Liver (tissue), 9 donors: Measurements from ENCODE around the gene DNAI2. TPM values are rescaled to one million over a fixed set of nuclear protein-coding genes. Genes with fewer than 3 reads are reported as not detected.
"Not testable (repeated sequence)": the region's sequence is repeated elsewhere in the genome, so short reads cannot be mapped to it uniquely, and the experiment has no call there.

ENCODE experiments used
- DNase-seq: peaks from one replicate; pipeline ENCODE4 v3.0.0-alpha.2; 2017; ENCODE audit warnings: low spot score
- H3K27ac ChIP-seq, 2 donors: one replicate each; pipeline ENCODE4 v1.7.0; 2013; ENCODE audit warnings: inconsistent platforms in 2 of 2, low read length in 2 of 2, control low read depth in 1 of 2, low read depth in 1 of 2, mild to moderate bottlenecking in 1 of 2
- H3K27me3 ChIP-seq, 4 donors: one replicate each; pipeline versions ENCODE4 v1.6.1 to v1.7.0; 2013; ENCODE audit warnings: low read length in 3 of 4, inconsistent platforms in 1 of 4, mild to moderate bottlenecking in 1 of 4, moderate library complexity in 1 of 4; ENCODE audit not compliant: control insufficient read depth in 4 of 4, insufficient read depth in 4 of 4
- H3K36me3 ChIP-seq, 4 donors: one replicate each; pipeline versions ENCODE4 v1.6.1 to v1.7.0; 2013; ENCODE audit warnings: low read length in 3 of 4, mild to moderate bottlenecking in 3 of 4, low read depth in 1 of 4, moderate library complexity in 1 of 4; ENCODE audit not compliant: control insufficient read depth in 4 of 4, insufficient read depth in 3 of 4
- H3K4me1 ChIP-seq, 4 donors: one replicate each; pipeline versions ENCODE4 v1.6.1 to v1.7.0; 2013; ENCODE audit warnings: low read length in 3 of 4, mild to moderate bottlenecking in 3 of 4, moderate library complexity in 1 of 4; ENCODE audit not compliant: control insufficient read depth in 4 of 4, insufficient read depth in 4 of 4
- H3K4me3 ChIP-seq, 3 donors: one replicate each; pipeline versions ENCODE4 v1.6.1 to v1.7.0; 2013; ENCODE audit warnings: low read length in 3 of 3, control low read depth in 1 of 3, low read depth in 1 of 3, mild to moderate bottlenecking in 1 of 3
- H3K9ac ChIP-seq, 2 donors: one replicate each; pipeline ENCODE4 v1.7.0; 2013; ENCODE audit warnings: low read length in 2 of 2, mild to moderate bottlenecking in 2 of 2, moderate library complexity in 2 of 2, control low read depth in 1 of 2, low read depth in 1 of 2
- H3K9me3 ChIP-seq, 4 donors: one replicate each; pipeline versions ENCODE4 v1.6.1 to v1.7.0; 2013; ENCODE audit warnings: low read length in 3 of 4; ENCODE audit not compliant: control insufficient read depth in 4 of 4
- CTCF ChIP-seq: fragments of 150-350 bp; IDR thresholded peaks from 2 replicates; pipeline ENCODE4 v1.5.1; 2017; ENCODE audit warnings: improper control_type of control experiment, low read depth, low read length; ENCODE audit not compliant: missing input control
- EGR1 ChIP-seq, 2 donors: IDR thresholded peaks; 2 replicates each; pipeline ENCODE4 v1.6.1; 2016 to 2018; ENCODE audit warnings: antibody characterized with exemption in 2 of 2, low read depth in 2 of 2
- FOXA2 ChIP-seq: IDR thresholded peaks from 2 replicates; pipeline ENCODE4 v1.6.1; 2016; ENCODE audit warnings: antibody characterized with exemption
- NR2F2 ChIP-seq: IDR thresholded peaks from 2 replicates; pipeline ENCODE4 v1.6.1; 2016; ENCODE audit warnings: antibody characterized with exemption
- RAD21 ChIP-seq, 2 donors: IDR thresholded peaks; 2 replicates each; pipeline ENCODE4 v1.6.1; 2016; ENCODE audit warnings: antibody characterized with exemption in 2 of 2, mild to moderate bottlenecking in 2 of 2
- REST ChIP-seq: IDR thresholded peaks from 2 replicates; pipeline ENCODE4 v1.6.1; 2016; ENCODE audit warnings: antibody characterized with exemption, mild to moderate bottlenecking
- RXRA ChIP-seq, 2 donors: IDR thresholded peaks; 2 replicates each; pipeline ENCODE4 v1.6.1; 2017 to 2018; ENCODE audit warnings: antibody characterized with exemption in 2 of 2, mild to moderate bottlenecking in 1 of 2
- TAF1 ChIP-seq: conservative IDR thresholded peaks from 2 replicates; pipeline ENCODE4 v1.6.1; 2016; ENCODE audit warnings: antibody characterized with exemption, mild to moderate bottlenecking
- WGBS: extraction: QIAGEN DNeasy Blood & Tissue Kit; methylation state at CpG from one replicate; pipeline ENCODE4 v1.1.7; 2013; 5-methylcytosine and 5-hydroxymethylcytosine counted together
- polyA plus RNA-seq, 2 donors: library from polyadenylated mRNA; stranded (reverse) in 1 of 2; unstranded in 1 of 2; fragments of 200-250 nt in 1 of 2; fragments of >200 nt in 1 of 2; fragmentation: Nextera tagmentation in 1 of 2; extraction: Ambion mirVana in 1 of 2; gene quantifications; one replicate each; pipeline versions ENCODE4 v1.2.1 to v1.2.3, GENCODE V29; 2013 to 2015
- total RNA-seq, 2 donors: library from RNA; depleted of rRNA; stranded (reverse); fragments of >200 nt; gene quantifications; one replicate each; pipeline ENCODE4 v1.2.3, GENCODE V29; 2014
- TF ChIP-seq, protein P1 (sequence below): IDR thresholded peaks from 2 replicates; pipeline ENCODE4 v1.6.1; 2016; ENCODE audit warnings: antibody characterized with exemption
- donor health status: healthy.
- donor health status: healthy.
- donor health status: healthy.
- donor health status: healthy.
- donor health status: healthy.

Gene DNAI2
- total and polyA plus RNA-seq, 4 donors: not detected

DNA sequence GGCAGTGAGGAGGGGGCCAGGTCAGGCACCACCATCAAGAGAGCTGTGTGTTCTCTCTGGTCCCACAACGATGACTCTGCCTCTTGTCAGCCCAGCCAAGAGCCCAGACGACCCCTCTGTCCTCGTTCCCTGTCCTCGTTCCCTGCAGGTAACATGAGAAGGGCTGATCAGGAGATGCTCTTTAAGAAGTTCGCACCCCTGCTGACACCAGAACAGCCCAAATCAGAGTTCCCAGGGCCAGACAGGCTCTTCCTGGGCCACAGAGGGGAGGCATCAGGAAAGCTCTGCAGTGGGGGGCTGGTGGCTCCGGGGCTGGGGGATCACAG is 13.5 kb upstream of the DNAI2 start:
- no peak overlapping the region for H3K27ac ChIP-seq
- H3K27me3 ChIP-seq: peaks cover 0 to 3% (median 0%) of the 10 kb centered on the region in 4 donors
- no peaks in the 10 kb centered on the region for H3K4me1 ChIP-seq
- WGBS: 54% methylated on average over 6 of the region's 6 CpGs
- no peak overlapping the region for H3K9ac ChIP-seq
- TF ChIP-seq NR2F2: no peak
- TF ChIP-seq, protein P1, sequence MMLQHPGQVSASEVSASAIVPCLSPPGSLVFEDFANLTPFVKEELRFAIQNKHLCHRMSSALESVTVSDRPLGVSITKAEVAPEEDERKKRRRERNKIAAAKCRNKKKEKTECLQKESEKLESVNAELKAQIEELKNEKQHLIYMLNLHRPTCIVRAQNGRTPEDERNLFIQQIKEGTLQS: no peak
- H3K9me3 ChIP-seq: no peaks in the 10 kb centered on the region
- no peaks in the 10 kb centered on the region for H3K36me3 ChIP-seq
- H3K4me3 ChIP-seq: no peak overlapping the region
- no peak for DNase-seq

- DNase-seq: no peak
- no peaks in the 10 kb centered on the region for H3K36me3 ChIP-seq
- H3K9ac ChIP-seq: no peak overlapping the region
- H3K4me1 ChIP-seq: no peaks in the 10 kb centered on the region
- H3K9me3 ChIP-seq: no peaks in the 10 kb centered on the region
- TF ChIP-seq RAD21 (IDR thresholded peaks at IDR 0.05) (no peak), CTCF (no peak), FOXA2 (no peak), REST (no peak), TAF1 (no peak), RXRA (IDR thresholded peaks at IDR 0.05) (no peak), EGR1 (IDR thresholded peaks at IDR 0.05; ENCODE audit: low read depth in 2 of 2) (no peak)
- H3K27me3 ChIP-seq: no peaks in the 10 kb centered on the region
- WGBS: 92% methylated on average over 7 of the region's 7 CpGs
- H3K4me3 ChIP-seq: no peak overlapping the region
- no peak overlapping the region for H3K27ac ChIP-seq
Observed at GRCh38 chr17:74262601-74263000, 11.4 kb upstream of the DNAI2 start.

DNA sequence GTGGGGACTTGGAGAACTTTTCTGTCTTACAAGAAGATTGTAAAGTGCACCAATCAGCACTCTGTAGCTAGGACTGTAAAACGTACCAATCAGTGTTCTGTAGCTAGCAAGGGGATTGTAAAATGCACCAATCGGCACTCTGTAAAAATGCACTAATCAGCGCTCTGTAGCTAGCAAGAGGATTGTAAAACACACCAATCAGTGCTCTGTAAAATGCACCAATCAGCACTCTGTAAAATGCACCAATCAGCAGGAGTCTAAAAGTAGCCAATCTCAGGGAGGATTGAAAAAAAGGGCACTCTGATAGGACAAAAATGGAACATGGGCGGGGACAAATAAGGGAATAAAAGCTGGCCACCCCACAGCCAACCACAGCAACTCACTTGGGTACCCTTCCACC is 7.0 kb upstream of the DNAI2 start:
- not testable (repeated sequence) for H3K27me3 ChIP-seq, DNase-seq, H3K9ac ChIP-seq, H3K4me1 ChIP-seq, H3K9me3 ChIP-seq, H3K4me3 ChIP-seq, H3K36me3 ChIP-seq, H3K27ac ChIP-seq
- 83% methylated on average over 4 of the region's 4 CpGs for WGBS
